Hippocampal formation (tissue), 2 donors: ENCODE results near the gene USP8.
"Not testable (repeated sequence)": the region's sequence is repeated elsewhere in the genome, so short reads cannot be mapped to it uniquely, and the experiment has no call there.

Experiments
- DNase-seq, 2 donors: peaks; one replicate each; lab custom pipeline; 2025; lab: John Stamatoyannopoulos, UW

Gene USP8

GRCh38 chr15:50440932-50441331 is 16.7 kb downstream of the USP8 start:
- no peak for DNase-seq

GRCh38 chr15:50452927-50453326 is 28.7 kb downstream of the USP8 start:
- DNase-seq: no peak

- no peak for DNase-seq
Measured at GRCh38 chr15:50458348-50459112, 34.3 kb downstream of the USP8 start.

- DNase-seq: peak in 1 of 2 donors; percentile 6
Measured at GRCh38 chr15:50463423-50464358, 39.5 kb downstream of the USP8 start.

GRCh38 chr15:50471072-50471471 is 46.9 kb downstream of the USP8 start:
- no peak for DNase-seq

GRCh38 chr15:50476143-50476542 is 51.9 kb downstream of the USP8 start:
- DNase-seq: no peak

- no peak for DNase-seq
Measured at GRCh38 chr15:50484781-50485180, 60.6 kb downstream of the USP8 start.

- DNase-seq: no peak
Measured at GRCh38 chr15:50485389-50485788, 61.2 kb downstream of the USP8 start.

GRCh38 chr15:50487287-50487686 is 63.1 kb downstream of the USP8 start:
- DNase-seq: no peak

- no peak for DNase-seq
Measured at GRCh38 chr15:50493625-50494024, 69.4 kb downstream of the USP8 start.

- not testable (repeated sequence) for DNase-seq
Measured at GRCh38 chr15:50494547-50494946, 70.3 kb downstream of the USP8 start.

GRCh38 chr15:50496692-50497091 is 72.5 kb downstream of the USP8 start:
- no peak for DNase-seq

- no peak for DNase-seq
Measured at GRCh38 chr15:50500352-50500751, 76.1 kb downstream of the USP8 start.

- no peak for DNase-seq
Measured at GRCh38 chr15:50501815-50502214, 77.6 kb downstream of the USP8 start.

- no peak for DNase-seq
Measured at GRCh38 chr15:50503144-50503543, 78.9 kb downstream of the USP8 start.

- not testable (repeated sequence) for DNase-seq
Measured at GRCh38 chr15:50505656-50506055, 81.5 kb downstream of the USP8 start.

- DNase-seq: no peak
Measured at GRCh38 chr15:50506121-50506520, 81.9 kb downstream of the USP8 start.

GRCh38 chr15:50513001-50513400 is 88.8 kb downstream of the USP8 start:
- no peak for DNase-seq

- no peak for DNase-seq
Measured at GRCh38 chr15:50519740-50520425, 95.7 kb downstream of the USP8 start.

GRCh38 chr15:50523851-50524251 is 99.6 kb downstream of the USP8 start:
- DNase-seq: no peak

GRCh38 chr15:50531163-50531562 is 107.0 kb downstream of the USP8 start:
- no peak for DNase-seq

GRCh38 chr15:50531766-50532165 is 107.6 kb downstream of the USP8 start:
- no peak for DNase-seq

GRCh38 chr15:50542887-50543210 is 118.6 kb downstream of the USP8 start:
- no peak for DNase-seq
